Forelimb muscle (tissue), 1 donor: ENCODE measurements around the gene TEX101. TPM values are rescaled to one million over a fixed set of nuclear protein-coding genes. Genes with fewer than 3 reads are reported as not detected.

Experiments
- polyA plus RNA-seq: library from polyadenylated mRNA; unstranded; fragments of 120-200 nt; gene quantifications from one replicate; pipeline ENCODE4 v1.2.1, GENCODE V29; 2013; ENCODE audit not compliant: insufficient read length

The TEX101 gene
- polyA plus RNA-seq, 1 donor, result not detected

Other genes starting within 250 kb of the TEX101 start
- gene PSG5, start 228.4 kb upstream of the TEX101 start, polyA plus RNA-seq, result 0.42 TPM
- not detected for gene PSG4, start 209.3 kb upstream of the TEX101 start, polyA plus RNA-seq
- gene PSG9, start 145.4 kb upstream of the TEX101 start, polyA plus RNA-seq, result 0.09 TPM
- gene CD177, start 61.2 kb upstream of the TEX101 start, polyA plus RNA-seq, result 0.38 TPM
- gene LYPD3, start 50.7 kb downstream of the TEX101 start, polyA plus RNA-seq, result 0.67 TPM
- 3.4 TPM for gene PHLDB3, start 89.9 kb downstream of the TEX101 start, polyA plus RNA-seq
- gene ETHE1, start 112.3 kb downstream of the TEX101 start, polyA plus RNA-seq, result 12.5 TPM
- 3.0 TPM for gene ZNF575, start 118.3 kb downstream of the TEX101 start, polyA plus RNA-seq
- 28.9 TPM for gene XRCC1, start 160.6 kb downstream of the TEX101 start, polyA plus RNA-seq
- gene PINLYP, start 160.9 kb downstream of the TEX101 start, polyA plus RNA-seq, result 5.1 TPM
- gene IRGQ, start 181.2 kb downstream of the TEX101 start, polyA plus RNA-seq, result 12.4 TPM
- gene ZNF576, start 181.7 kb downstream of the TEX101 start, polyA plus RNA-seq, result 10.2 TPM
- gene SRRM5, start 197.2 kb downstream of the TEX101 start, polyA plus RNA-seq, result 0.71 TPM
- 56.5 TPM for gene ZNF428, start 204.7 kb downstream of the TEX101 start, polyA plus RNA-seq
- 7.0 TPM for gene CADM4, start 225.0 kb downstream of the TEX101 start, polyA plus RNA-seq